Muscle layer of duodenum (tissue), 2 donors: Measurements from ENCODE around the gene SMC1B.

Experiments
- H3K27ac ChIP-seq: one replicate; pipeline ENCODE4 v1.7.0; 2013; ENCODE audit warnings: mild to moderate bottlenecking, low read length
- H3K27me3 ChIP-seq: one replicate; pipeline ENCODE4 v1.7.0; 2013; ENCODE audit warnings: low read depth, mild to moderate bottlenecking, control low read depth, low read length
- H3K36me3 ChIP-seq, 2 donors: one replicate each; pipeline ENCODE4 v1.7.0; 2013; ENCODE audit warnings: low read length in 2 of 2, control low read depth in 1 of 2, mild to moderate bottlenecking in 1 of 2; ENCODE audit not compliant: insufficient read depth in 2 of 2, control insufficient read depth in 1 of 2
- H3K4me1 ChIP-seq, 2 donors: one replicate each; pipeline ENCODE4 v1.7.0; 2013; ENCODE audit warnings: low read length in 2 of 2, mild to moderate bottlenecking in 2 of 2, control low read depth in 1 of 2, moderate library complexity in 1 of 2; ENCODE audit not compliant: insufficient read depth in 2 of 2, control insufficient read depth in 1 of 2
- H3K4me3 ChIP-seq, 2 donors: one replicate each; pipeline ENCODE4 v1.7.0; 2013; ENCODE audit warnings: low read length in 2 of 2, low read depth in 1 of 2, mild to moderate bottlenecking in 1 of 2
- H3K9me3 ChIP-seq, 2 donors: one replicate each; pipeline ENCODE4 v1.7.0; 2013; ENCODE audit warnings: low read length in 2 of 2, control low read depth in 1 of 2, mild to moderate bottlenecking in 1 of 2; ENCODE audit not compliant: control insufficient read depth in 1 of 2
- donor health status: healthy.

The SMC1B gene

GRCh38 chr22:45426387-45426786 is 13.0 kb upstream of the SMC1B start:
- Histone ChIP-seq H3K4me3 (no peak overlapping the region), H3K27me3 (no peaks in the 10 kb centered on the region), H3K27ac (no peak overlapping the region), H3K4me1 (no peaks in the 10 kb centered on the region), H3K36me3 (no peaks in the 10 kb centered on the region), H3K9me3 (peaks cover 0 to 4% of the 10 kb centered on the region in 2 donors)

GRCh38 chr22:45425531-45426265 is 12.3 kb upstream of the SMC1B start:
- Histone ChIP-seq H3K9me3 (peaks cover 0 to 4% of the 10 kb centered on the region in 2 donors), H3K36me3 (no peaks in the 10 kb centered on the region), H3K27ac (no peak overlapping the region), H3K27me3 (no peaks in the 10 kb centered on the region), H3K4me1 (no peaks in the 10 kb centered on the region), H3K4me3 (no peak overlapping the region)

DNA sequence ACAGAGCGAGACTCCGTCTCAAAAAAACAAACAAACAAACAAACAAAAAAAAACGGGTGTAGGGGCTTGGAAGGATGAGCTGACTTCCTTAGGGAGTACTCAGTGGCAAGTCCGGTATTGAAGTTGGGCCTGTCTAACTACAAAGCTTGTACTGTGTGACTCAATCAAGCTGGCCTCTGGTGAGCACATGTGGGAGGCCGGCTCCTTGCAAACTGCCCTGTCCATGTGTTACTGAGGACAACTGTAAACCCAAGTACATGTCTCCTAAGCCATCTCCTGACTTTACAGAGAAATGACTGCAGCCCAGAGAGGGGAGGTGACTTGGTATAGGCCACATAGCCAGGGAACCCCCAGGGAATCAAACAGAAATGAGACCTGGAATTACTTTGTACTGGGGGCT is 11.7 kb upstream of the SMC1B start:
- no peaks in the 10 kb centered on the region for H3K27me3 ChIP-seq
- H3K9me3 ChIP-seq, result peaks cover 0 to 4% of the 10 kb centered on the region in 2 donors
- no peaks in the 10 kb centered on the region for H3K36me3 ChIP-seq
- H3K27ac ChIP-seq, result no peak overlapping the region
- H3K4me3 ChIP-seq, result no peak overlapping the region
- no peaks in the 10 kb centered on the region for H3K4me1 ChIP-seq

DNA sequence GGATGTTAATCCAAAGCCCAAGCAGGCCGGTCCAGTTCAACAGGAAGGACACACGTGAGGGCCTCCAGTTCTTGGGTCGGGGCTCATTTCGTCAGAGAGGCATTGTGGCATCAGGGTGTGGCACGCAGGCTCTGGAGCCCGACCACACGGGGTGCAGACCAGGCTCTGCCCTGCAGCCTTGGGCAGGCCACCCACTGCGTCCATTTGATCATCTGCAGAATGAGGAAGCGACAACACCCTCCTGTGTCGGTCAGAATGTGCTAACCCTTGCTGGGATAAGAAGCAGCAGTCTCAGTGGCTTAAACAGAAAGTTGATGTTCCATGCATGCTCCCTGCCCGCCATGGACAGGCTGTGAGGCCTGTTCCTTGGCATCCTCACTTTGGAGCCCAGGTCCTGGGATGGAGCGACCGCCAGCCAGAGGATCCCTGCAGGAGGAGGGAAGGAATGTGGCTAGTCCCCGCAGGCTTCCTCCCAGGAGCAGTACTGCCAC is 10.9 kb upstream of the SMC1B start:
- Histone ChIP-seq H3K4me3 (no peak overlapping the region), H3K27ac (no peak overlapping the region), H3K36me3 (no peaks in the 10 kb centered on the region)

DNA sequence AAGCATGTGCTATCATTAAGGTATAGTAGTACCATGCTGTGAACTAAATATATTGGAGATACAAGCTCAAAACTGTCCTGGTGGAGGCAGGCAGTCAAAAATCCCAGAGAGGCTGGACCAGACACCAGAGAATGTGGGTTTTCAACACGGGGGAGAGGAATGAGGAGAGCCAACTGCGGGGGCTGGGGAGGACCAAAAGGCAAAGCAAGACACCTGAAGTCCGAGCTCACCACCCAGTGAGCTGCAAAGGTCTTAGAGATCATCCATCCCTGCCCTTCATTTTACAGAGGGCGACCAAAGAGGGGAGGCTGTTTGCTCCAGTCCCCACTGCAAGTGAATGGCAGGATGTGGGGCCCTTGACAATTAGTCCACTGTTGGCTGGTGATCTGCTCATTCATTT is 10.1 kb upstream of the SMC1B start:
- Histone ChIP-seq H3K4me1 (no peaks in the 10 kb centered on the region), H3K27ac (no peak overlapping the region), H3K27me3 (no peaks in the 10 kb centered on the region), H3K4me3 (no peak overlapping the region), H3K9me3 (peaks cover 0 to 4% of the 10 kb centered on the region in 2 donors), H3K36me3 (no peaks in the 10 kb centered on the region)

More for the DNA sequence above, 10.9 kb upstream of the SMC1B start:
- Histone ChIP-seq H3K27me3 (no peaks in the 10 kb centered on the region), H3K4me1 (no peaks in the 10 kb centered on the region), H3K9me3 (peaks cover 0 to 4% of the 10 kb centered on the region in 2 donors)

DNA sequence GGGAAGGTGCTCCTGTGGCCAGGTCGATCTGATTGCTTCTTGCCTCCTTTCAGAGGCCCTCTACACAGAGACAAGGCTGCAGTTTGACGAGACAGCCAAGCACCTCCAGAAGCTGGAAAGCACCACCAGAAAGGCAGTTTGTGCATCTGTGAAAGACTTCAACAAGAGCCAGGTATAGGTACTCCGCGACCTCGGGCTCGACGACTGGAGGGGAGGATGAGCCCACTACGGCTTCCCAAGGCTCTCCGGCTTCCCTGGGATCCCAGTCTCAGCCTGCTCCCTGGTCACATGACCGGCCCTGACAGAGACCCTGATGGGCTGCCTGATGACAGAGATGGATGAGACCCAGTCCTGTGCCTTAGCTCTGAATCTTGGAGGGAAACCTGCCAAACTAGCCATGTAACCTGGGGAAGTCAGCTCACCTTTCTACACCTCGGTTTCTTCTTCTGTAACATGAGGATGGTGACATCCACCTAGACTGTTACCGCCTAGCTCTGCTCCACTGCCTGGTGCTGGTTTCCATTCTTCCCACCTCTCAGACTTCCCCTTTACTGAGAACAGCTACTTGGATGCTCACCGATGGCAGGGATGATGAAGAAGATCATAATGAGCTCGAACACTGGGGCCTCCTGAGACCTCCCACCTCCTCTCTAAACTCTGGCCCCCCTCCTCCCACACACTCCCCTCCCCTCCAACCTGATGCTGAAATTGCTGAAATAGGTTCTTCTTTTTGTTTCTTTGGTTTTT is 9.0 kb upstream of the SMC1B start:
- Histone ChIP-seq H3K36me3 (no peaks in the 10 kb centered on the region), H3K27ac (no peak overlapping the region), H3K27me3 (no peaks in the 10 kb centered on the region), H3K4me1 (no peaks in the 10 kb centered on the region), H3K4me3 (no peak overlapping the region), H3K9me3 (peaks cover 0 to 4% of the 10 kb centered on the region in 2 donors)

DNA sequence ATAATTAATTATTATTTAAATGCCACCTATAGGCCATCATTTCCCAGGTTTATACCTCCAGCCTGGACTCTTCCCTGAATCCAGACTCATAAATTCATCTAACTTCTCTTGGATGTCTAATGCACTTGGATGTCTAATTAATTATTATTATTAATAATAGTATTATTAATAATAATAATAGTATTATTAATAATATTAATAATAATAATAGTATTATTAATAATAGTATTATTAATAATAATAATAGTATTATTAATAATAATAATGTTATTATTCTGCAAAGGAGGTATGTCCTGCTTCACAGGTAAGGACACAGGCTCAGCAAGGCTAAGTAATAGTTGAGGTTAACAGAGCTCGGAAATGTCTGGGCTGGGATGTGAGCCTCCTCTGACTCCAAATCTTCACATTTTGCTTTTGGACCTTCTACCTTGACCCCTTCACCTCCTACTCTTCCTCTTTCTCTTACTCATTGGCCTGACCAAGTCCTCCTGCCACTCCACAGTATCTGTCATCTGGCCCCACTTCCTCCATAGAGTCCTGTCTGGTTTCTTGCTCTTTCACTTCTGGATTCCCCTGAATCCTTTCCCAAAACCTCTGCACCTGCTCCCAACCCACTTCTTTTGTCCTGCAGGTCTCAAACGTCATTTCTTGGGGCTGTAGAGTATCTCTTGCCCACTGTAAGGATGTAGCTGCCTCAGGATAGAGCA is 8.1 kb upstream of the SMC1B start:
- Histone ChIP-seq H3K36me3 (no peaks in the 10 kb centered on the region), H3K27me3 (no peaks in the 10 kb centered on the region), H3K9me3 (no peaks in the 10 kb centered on the region), H3K27ac (no peak overlapping the region), H3K4me1 (no peaks in the 10 kb centered on the region), H3K4me3 (no peak overlapping the region)

DNA sequence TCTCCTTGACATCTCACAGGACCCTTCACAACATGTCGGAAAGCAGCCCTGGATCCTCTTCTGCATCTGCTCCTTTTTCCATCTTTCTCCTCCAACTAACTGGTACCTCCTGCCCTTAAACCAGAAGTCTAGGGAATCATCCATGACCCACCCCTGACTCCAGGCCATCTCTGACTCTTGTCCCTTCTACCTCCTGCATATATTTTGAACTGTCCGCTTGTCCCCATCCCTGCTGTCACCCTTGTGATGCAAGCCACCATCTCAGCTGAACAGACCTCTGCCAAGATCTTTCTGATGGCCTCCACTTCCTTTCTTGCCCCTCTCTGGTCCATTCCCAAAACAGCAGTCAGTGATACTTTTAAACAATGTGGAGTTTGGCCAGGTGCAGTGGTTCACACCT is 7.1 kb upstream of the SMC1B start:
- Histone ChIP-seq H3K4me1 (no peaks in the 10 kb centered on the region), H3K4me3 (no peak overlapping the region), H3K27me3 (no peaks in the 10 kb centered on the region), H3K27ac (no peak overlapping the region), H3K9me3 (no peaks in the 10 kb centered on the region), H3K36me3 (no peaks in the 10 kb centered on the region)

DNA sequence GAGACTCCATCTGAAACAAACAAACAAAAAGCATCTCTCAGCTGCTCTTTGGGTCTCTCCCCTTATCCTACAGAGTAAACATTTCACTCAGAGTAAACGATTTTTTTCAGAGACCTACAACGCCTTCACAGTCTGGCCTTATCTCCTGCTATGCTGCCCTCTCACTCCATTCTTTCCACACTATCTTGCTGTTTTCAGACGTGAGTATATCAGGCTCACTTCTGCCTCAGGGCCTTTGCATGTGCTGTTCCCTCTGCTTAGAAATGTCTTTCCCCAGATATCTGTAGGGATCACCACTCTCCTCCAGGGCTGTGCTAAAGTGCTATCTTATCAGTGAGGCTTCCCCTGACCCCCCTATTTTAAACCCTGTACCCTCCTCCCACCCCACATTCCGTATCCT is 6.6 kb upstream of the SMC1B start:
- Histone ChIP-seq H3K36me3 (no peaks in the 10 kb centered on the region), H3K9me3 (no peaks in the 10 kb centered on the region), H3K27me3 (no peaks in the 10 kb centered on the region)

DNA sequence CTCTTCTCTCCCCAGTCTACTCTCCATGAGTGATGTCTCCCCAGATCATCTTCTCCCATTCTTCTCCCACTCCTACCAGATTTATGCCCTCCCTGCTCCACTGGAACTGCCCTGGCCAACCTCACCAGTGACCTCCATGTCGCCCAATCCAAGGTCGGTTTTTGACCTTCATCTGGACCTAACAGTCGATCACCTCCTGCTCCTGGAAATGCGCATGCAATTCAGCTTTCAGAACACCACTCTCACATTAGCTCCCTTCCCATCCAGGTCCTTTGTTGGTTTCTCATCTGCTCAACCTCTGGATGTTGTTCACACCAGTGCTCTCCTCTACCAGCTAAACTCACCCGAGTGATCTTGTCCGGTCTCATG is 5.4 kb upstream of the SMC1B start:
- Histone ChIP-seq H3K4me3 (no peak overlapping the region), H3K9me3 (no peaks in the 10 kb centered on the region), H3K27me3 (no peaks in the 10 kb centered on the region), H3K36me3 (no peaks in the 10 kb centered on the region), H3K4me1 (no peaks in the 10 kb centered on the region), H3K27ac (no peak overlapping the region)

More for the DNA sequence above, 6.6 kb upstream of the SMC1B start:
- no peaks in the 10 kb centered on the region for H3K4me1 ChIP-seq
- H3K4me3 ChIP-seq, result no peak overlapping the region
- H3K27ac ChIP-seq, result no peak overlapping the region

DNA sequence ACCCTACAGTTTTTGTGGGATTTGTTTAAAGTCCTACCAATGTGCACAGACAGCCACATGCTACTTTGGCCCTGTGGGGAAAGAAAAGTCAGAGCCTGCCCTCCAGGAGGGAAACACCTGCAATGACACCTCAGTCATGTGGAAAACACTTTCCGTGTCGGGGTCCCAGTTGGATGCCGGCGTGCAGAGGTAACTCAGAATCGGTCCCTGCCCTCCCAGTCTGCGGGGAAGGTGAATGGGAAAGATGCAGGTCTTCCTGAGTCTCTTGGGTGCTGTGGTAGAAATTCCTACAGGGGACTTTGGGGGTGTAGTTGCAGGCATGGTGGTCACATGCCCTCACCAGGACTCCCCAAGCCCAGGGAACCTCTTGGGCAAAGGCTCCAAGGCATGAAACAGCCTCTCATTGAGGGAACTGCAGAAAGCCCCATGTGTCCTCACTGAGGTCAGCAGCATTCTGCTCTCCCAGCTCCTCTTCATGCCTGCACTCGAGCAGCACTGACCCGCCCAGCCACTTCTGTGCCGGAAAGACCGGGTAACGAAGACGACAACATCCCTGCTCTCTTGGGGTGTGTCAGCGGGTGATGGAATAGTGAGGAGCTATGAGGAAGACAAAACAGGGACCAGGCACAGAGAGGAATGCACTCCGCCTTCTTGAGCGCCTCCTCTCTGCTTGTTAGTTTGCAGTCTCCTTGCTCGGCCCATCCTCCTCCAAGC is 4.8 kb upstream of the SMC1B start:
- no peaks in the 10 kb centered on the region for H3K9me3 ChIP-seq
- no peaks in the 10 kb centered on the region for H3K36me3 ChIP-seq

More for the DNA sequence above, 4.8 kb upstream of the SMC1B start:
- no peak overlapping the region for H3K27ac ChIP-seq
- peaks cover 0 to 3% of the 10 kb centered on the region in 2 donors for H3K4me1 ChIP-seq
- no peak overlapping the region for H3K4me3 ChIP-seq
- no peaks in the 10 kb centered on the region for H3K27me3 ChIP-seq
